A549 (cell line): ENCODE data around the gene ABCB4. TPM values are rescaled to one million over a fixed set of nuclear protein-coding genes. Genes with fewer than 3 reads are reported as not detected.

Source experiments
- ATAC-seq, 2 experiments: fragments of 200-7000 bp in 1 of 2; fragments of >200 bp in 1 of 2; cut with Nextera tagmentation in 1 of 2; cut with Tn5 transposase in 1 of 2; 3 replicates each; pipeline versions ENCODE4 v1.8.0 to v1.9.1; 2018 to 2020; ENCODE audit warnings: mild to moderate bottlenecking in 1 of 2, moderate library complexity in 1 of 2
- CTCF ChIA-PET: fragments of 300-600 bp; sonication (Branson Sonifier 250); formaldehyde crosslinking; extraction: SDS; loops from one replicate; lab custom pipeline; 2021; ENCODE audit warnings: antibody characterized with exemption, inconsistent platforms; lab: Yijun Ruan, JAX
- POLR2A ChIA-PET: fragments of 350-600 bp; formaldehyde crosslinking; extraction: SDS; loops from one replicate; lab custom pipeline; 2021; ENCODE audit warnings: antibody characterized with exemption, inconsistent platforms; lab: Yijun Ruan, JAX
- DNase-seq, 2 experiments: peaks; one replicate each; pipeline versions ENCODE4 v3.0.0 to v3.0.0-alpha.2; 2011 to 2016; ENCODE audit warnings: low read depth in 1 of 2, low spot score in 1 of 2
- FAIRE-seq: peaks from 2 replicates; lab custom pipeline; 2011; peaks lifted over from hg19 to GRCh38; lab: Jason Lieb, UNC
- H3K27ac ChIP-seq, 2 experiments: fragments of >200 bp; sonication (Bioruptor Twin); formaldehyde crosslinking; 3 replicates each; pipeline ENCODE4 v1.5.1; 2016 to 2017
- H3K4me1 ChIP-seq: fragments of >200 bp; sonication (Bioruptor Twin); formaldehyde crosslinking; 3 replicates; pipeline ENCODE4 v1.6.1; 2016
- H3K4me2 ChIP-seq: fragments of >200 bp; sonication (Bioruptor Twin); formaldehyde crosslinking; 3 replicates; pipeline ENCODE4 v1.6.1; 2016
- H3K4me3 ChIP-seq: fragments of >200 bp; sonication (Bioruptor Twin); formaldehyde crosslinking; 3 replicates; pipeline ENCODE4 v1.5.1; 2016
- H3K9me3 ChIP-seq: fragments of >200 bp; sonication (Bioruptor Twin); formaldehyde crosslinking; 3 replicates; pipeline ENCODE4 v1.6.1; 2016
- CBX2 ChIP-seq: fragments of 200-600 bp; sonication (generic); IDR thresholded peaks from 2 replicates; pipeline ENCODE4 v1.6.1; 2016; ENCODE audit warnings: low read depth, mild to moderate bottlenecking, borderline replicate concordance
- EHMT2 ChIP-seq: fragments of 200-600 bp; sonication (generic); IDR thresholded peaks from 2 replicates; pipeline ENCODE4 v1.6.1; 2016; ENCODE audit warnings: antibody characterized with exemption, low read depth, mild to moderate bottlenecking, moderate library complexity
- FOSL2 ChIP-seq, 2 experiments: fragments of 450-650 bp in 1 of 2; fragments of >200 bp in 1 of 2; sonication (Bioruptor Twin) in 1 of 2; formaldehyde crosslinking; IDR thresholded peaks; 2 replicates each; pipeline versions ENCODE4 v1.5.0 to v1.6.1; 2016 to 2020; ENCODE audit warnings: mild to moderate bottlenecking in 1 of 2, moderate library complexity in 1 of 2
- HEYL ChIP-seq: fragments of 250-450 bp; sonication (Bioruptor Pico); IDR thresholded peaks from 2 replicates; pipeline ENCODE4 v1.8.0; 2021; ENCODE audit warnings: mild to moderate bottlenecking, moderate library complexity
- KDM1A ChIP-seq: fragments of 200-600 bp; sonication (generic); IDR thresholded peaks from 2 replicates; pipeline ENCODE4 v1.6.1; 2016; ENCODE audit warnings: low read depth, mild to moderate bottlenecking
- MAFK ChIP-seq: fragments of 450-650 bp; IDR thresholded peaks from 2 replicates; pipeline ENCODE4 v1.6.1; 2014; ENCODE audit not compliant: partially characterized antibody
- NFE2L2 ChIP-seq: fragments of 150-350 bp; conservative IDR thresholded peaks from 2 replicates; pipeline ENCODE4 v1.6.1; 2014; ENCODE audit warnings: low read length
- POLR2A ChIP-seq: IDR thresholded peaks from 2 replicates; pipeline ENCODE4 v1.6.1; 2012; ENCODE audit warnings: mild to moderate bottlenecking, low read length
- RAD21 ChIP-seq, 2 experiments: fragments of >200 bp in 1 of 2; sonication (Bioruptor Twin) in 1 of 2; formaldehyde crosslinking in 1 of 2; IDR thresholded peaks in 1 of 2; conservative IDR thresholded peaks in 1 of 2; 2 replicates in 1 of 2; 3 replicates in 1 of 2; pipeline ENCODE4 v1.6.1; 2012 to 2018; ENCODE audit warnings: inconsistent platforms in 1 of 2
- SMC3 ChIP-seq: fragments of >200 bp; sonication (Bioruptor Twin); formaldehyde crosslinking; IDR thresholded peaks from 3 replicates; pipeline ENCODE4 v1.6.1; 2018; ENCODE audit warnings: inconsistent platforms
- SREBF2 ChIP-seq: fragments of 450-650 bp; IDR thresholded peaks from 2 replicates; pipeline ENCODE4 v1.6.1; 2014; ENCODE audit warnings: mild to moderate bottlenecking, moderate library complexity
- TFCP2L1 ChIP-seq: fragments of 250-450 bp; sonication (Bioruptor Pico); IDR thresholded peaks from 2 replicates; pipeline ENCODE4 v1.5.0; 2021; ENCODE audit warnings: mild to moderate bottlenecking
- WGBS: methylation state at CpG from one replicate; pipeline ENCODE4 v1.1.6; 2017; ENCODE audit errors: missing lambda C conversion rate; 5-methylcytosine and 5-hydroxymethylcytosine counted together
- polyA plus RNA-seq, 4 experiments: library from polyadenylated mRNA; depleted of rRNA in 3 of 4; stranded (reverse); fragments of >200 nt; fragmentation: RNase III in 1 of 4; extraction: RNeasy Plus Mini Kit Qiagen cat#74134 plus additional on column Dnase treatment in 1 of 4; gene quantifications; 2 replicates in 3 of 4; 3 replicates in 1 of 4; pipeline ENCODE4 v1.2.3, GENCODE V29; 2011 to 2017
- TF ChIP-seq, protein P1 (sequence below): fragments of >200 bp; sonication (Bioruptor Twin); formaldehyde crosslinking; IDR thresholded peaks from 3 replicates; pipeline ENCODE4 v1.5.1; 2016
- TF ChIP-seq, protein P2 (sequence below): fragments of >200 bp; sonication (Bioruptor Twin); formaldehyde crosslinking; IDR thresholded peaks from 3 replicates; pipeline ENCODE4 v1.6.1; 2016
- TF ChIP-seq, protein P3 (sequence below): IDR thresholded peaks from 2 replicates; pipeline ENCODE4 v1.6.1; 2012; ENCODE audit warnings: low read depth, borderline replicate concordance
- TF ChIP-seq, protein P4 (sequence below): fragments of 250-450 bp; sonication (Bioruptor Pico); IDR thresholded peaks from 2 replicates; pipeline ENCODE4 v1.5.0; 2020; ENCODE audit warnings: low read depth, mild to moderate bottlenecking, moderate library complexity
- TF ChIP-seq, protein P5 (sequence below): fragments of 200-600 bp; sonication (generic); IDR thresholded peaks from 2 replicates; pipeline ENCODE4 v1.6.1; 2016; ENCODE audit warnings: antibody characterized with exemption, mild to moderate bottlenecking, moderate library complexity

The ABCB4 gene
- polyA plus RNA-seq, 2 of the 4 experiments (the other 2 are of a cell fraction): 0.12 TPM; not detected in 1

DNA sequence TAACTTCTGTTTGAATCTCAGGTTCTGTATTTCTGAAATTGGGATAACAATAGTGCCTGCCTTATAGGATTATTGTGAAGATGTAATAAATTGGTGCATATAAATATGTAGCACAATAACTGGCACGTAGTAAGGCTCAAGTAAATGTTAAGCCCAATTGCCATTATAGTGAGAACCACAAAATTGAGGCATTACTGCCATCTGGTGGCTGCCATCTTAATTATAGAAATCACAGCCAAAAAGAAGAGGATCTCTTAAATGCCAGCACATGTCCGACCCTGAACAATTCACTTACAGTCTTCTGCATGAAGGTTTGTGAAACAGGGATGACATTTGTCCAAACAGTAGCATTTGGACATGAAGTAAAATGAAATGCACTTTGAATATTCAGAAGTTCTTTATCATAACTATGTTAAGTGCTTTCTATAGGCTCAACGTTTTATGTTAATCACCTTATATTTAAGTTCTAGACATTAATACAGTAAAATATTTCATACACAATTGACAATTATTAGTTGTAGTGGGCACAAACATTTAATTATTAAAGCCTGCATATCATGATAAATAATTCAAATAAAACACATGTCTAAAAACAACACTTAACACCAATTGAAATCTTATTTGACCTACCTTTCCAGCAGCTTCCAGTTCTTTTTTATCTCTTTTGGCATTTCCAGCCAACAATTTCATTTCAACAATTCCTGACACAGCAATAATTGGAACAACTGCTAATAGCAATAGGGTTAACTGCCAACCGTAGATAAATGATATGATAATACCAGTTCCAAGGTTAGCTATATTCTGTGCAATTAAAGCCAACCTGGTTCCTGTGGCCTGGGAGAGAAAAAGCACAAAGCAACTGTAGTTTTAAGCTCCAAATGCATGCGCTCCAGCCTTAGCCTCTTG lies 58.5 kb downstream of the ABCB4 start:
- ChIA-PET CTCF (interaction anchor here (0.6 to 9.2 kb wide), 36 partner anchors 10 to 500 kb away, joined by 3 to 195 read pairs (median 4); partner anchors contain the start of gene CROT), POLR2A (no interaction called here)
- peak; percentile 84 for FAIRE-seq

DNA sequence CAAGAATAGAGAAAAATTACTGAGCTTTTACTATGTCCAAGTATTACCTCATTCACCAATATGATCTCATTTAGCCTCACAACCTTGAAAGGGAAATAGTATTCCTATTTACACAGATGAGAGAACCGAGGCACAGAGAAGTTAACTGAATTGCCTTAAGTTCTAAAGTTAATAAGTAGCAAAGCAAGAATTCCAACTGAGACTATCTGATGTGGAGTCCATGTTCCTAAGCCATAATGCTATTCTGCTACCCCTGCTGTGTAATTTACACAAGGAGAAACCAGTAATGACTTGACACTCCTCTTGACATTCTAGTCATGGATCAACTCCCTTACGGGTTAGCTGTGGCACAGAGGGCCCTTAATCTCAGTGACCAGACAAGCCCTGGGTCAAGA lies 60.7 kb downstream of the ABCB4 start:
- peaks cover 20% of the 10 kb centered on the region; the same call in 2 of the 3 replicates for H3K4me1 ChIP-seq
- peak overlapping the region; percentile 49 for H3K4me2 ChIP-seq
- WGBS: 12% methylated on average over 2 of the region's 2 CpGs
- no peaks in the 10 kb centered on the region for H3K9me3 ChIP-seq
- peak; percentile 23 to 60; a peak in 3 of 6 replicates for ATAC-seq
- no peak overlapping the region for H3K4me3 ChIP-seq
- FAIRE-seq: no peak
- CTCF ChIA-PET: interaction anchor here (0.6 to 9.2 kb wide), 8 partner anchors 13 to 268 kb away, joined by 3 to 195 read pairs (median 4); partner anchors contain the start of gene DMTF1
- H3K27ac ChIP-seq: peak overlapping the region in 1 of 2 experiments; percentile 45; a peak in 2 of 6 replicates
- TF ChIP-seq FOSL2 (IDR thresholded peaks at IDR 0.05) (no peak), FOSL2 (CRISPR knock-in tag; IDR thresholded peaks at IDR 0.05) (no peak), SREBF2 (no peak), KDM1A (no peak), TFCP2L1 (CRISPR knock-in tag) (no peak), SMC3 (no peak)
- TF ChIP-seq, all 56 proteins: peak for 0
- POLR2A ChIA-PET: interaction anchor here (1.0 kb wide), 1 partner anchor 98 kb away, joined by 4 read pairs; no protein-coding TSS in a partner anchor
- peak in 1 of 2 experiments; percentile 45 for DNase-seq

More for the DNA sequence above, 58.5 kb downstream of the ABCB4 start:
- H3K4me1 ChIP-seq: peaks cover 20% of the 10 kb centered on the region; the same call in 2 of the 3 replicates
- H3K4me2 ChIP-seq: no peak overlapping the region
- H3K27ac ChIP-seq: no peak overlapping the region
- ATAC-seq (peak; percentile 49 to 85; a peak in 3 of 6 replicates), DNase-seq (peak in 1 of 2 experiments; percentile 67)
- no peaks in the 10 kb centered on the region for H3K9me3 ChIP-seq
- TF ChIP-seq, protein P1, sequence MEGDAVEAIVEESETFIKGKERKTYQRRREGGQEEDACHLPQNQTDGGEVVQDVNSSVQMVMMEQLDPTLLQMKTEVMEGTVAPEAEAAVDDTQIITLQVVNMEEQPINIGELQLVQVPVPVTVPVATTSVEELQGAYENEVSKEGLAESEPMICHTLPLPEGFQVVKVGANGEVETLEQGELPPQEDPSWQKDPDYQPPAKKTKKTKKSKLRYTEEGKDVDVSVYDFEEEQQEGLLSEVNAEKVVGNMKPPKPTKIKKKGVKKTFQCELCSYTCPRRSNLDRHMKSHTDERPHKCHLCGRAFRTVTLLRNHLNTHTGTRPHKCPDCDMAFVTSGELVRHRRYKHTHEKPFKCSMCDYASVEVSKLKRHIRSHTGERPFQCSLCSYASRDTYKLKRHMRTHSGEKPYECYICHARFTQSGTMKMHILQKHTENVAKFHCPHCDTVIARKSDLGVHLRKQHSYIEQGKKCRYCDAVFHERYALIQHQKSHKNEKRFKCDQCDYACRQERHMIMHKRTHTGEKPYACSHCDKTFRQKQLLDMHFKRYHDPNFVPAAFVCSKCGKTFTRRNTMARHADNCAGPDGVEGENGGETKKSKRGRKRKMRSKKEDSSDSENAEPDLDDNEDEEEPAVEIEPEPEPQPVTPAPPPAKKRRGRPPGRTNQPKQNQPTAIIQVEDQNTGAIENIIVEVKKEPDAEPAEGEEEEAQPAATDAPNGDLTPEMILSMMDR: peak; percentile 92
- TF ChIP-seq MAFK: peak; percentile 38
- TF ChIP-seq FOSL2 (IDR thresholded peaks at IDR 0.05): no peak
- TF ChIP-seq FOSL2 (CRISPR knock-in tag; IDR thresholded peaks at IDR 0.05): no peak
- TF ChIP-seq SMC3: peak; percentile 97
- TF ChIP-seq POLR2A: no peak
- no peak for TF ChIP-seq NFE2L2
- TF ChIP-seq, protein P2, sequence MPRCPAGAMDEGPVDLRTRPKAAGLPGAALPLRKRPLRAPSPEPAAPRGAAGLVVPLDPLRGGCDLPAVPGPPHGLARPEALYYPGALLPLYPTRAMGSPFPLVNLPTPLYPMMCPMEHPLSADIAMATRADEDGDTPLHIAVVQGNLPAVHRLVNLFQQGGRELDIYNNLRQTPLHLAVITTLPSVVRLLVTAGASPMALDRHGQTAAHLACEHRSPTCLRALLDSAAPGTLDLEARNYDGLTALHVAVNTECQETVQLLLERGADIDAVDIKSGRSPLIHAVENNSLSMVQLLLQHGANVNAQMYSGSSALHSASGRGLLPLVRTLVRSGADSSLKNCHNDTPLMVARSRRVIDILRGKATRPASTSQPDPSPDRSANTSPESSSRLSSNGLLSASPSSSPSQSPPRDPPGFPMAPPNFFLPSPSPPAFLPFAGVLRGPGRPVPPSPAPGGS: no peak
- no peak for TF ChIP-seq EHMT2
- TF ChIP-seq RAD21 (conservative IDR thresholded peaks at IDR 0.05 in 1 of 2, IDR thresholded peaks at IDR 0.05 in 1 of 2): peak; percentile 92 to 95
- no peak overlapping the region for H3K4me3 ChIP-seq
- 42% methylated on average over 5 of the region's 5 CpGs for WGBS

DNA sequence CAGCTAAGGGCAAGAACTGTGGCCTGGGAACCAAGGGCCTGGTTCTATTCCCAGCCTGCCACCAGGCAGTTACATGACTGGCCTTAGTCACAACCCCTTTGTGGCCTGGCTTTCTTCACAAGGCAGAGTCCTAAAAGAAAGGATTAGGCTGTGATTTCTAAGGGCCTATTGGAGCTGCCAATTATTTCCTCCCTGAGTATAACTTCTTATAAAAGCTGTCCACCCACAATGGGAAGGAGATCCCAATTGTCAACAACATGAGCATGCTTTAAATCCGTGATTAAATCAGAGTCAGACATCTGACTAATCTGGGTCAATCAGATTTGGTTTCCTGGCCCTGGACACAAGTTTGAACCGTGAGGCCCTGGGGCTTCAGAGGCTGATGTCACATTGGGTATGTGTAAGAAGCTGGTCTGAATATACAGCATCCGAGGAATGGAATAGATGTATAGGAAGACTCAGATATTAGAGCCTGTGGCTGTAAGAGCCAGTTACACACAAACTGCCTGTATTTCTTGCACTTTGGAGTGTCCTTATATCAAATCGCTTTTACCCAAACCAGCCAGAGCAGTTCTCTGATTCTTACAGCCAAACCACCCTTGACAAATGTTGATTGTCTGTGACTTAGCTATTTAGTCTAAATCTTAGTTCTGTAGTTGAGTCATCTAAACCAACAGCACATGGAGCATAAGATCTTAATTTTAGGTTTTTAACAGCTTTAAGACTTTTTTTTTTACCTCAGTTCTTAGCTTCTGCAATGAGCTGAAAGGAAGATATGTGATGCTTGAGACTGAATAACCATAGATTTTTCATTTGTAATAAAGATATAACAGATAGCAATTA lies 61.3 kb downstream of the ABCB4 start:
- FAIRE-seq (no peak), DNase-seq (peak in 1 of 2 experiments; percentile 33), ATAC-seq (peak; percentile 45 to 56; a peak in 4 of 6 replicates)
- Histone ChIP-seq H3K27ac (peak overlapping the region; percentile 44 to 51; a peak in 5 of 6 replicates), H3K4me3 (no peak overlapping the region), H3K4me2 (peak overlapping the region; percentile 49), H3K4me1 (peaks cover 20% of the 10 kb centered on the region; the same call in 2 of the 3 replicates), H3K9me3 (no peaks in the 10 kb centered on the region)
- WGBS: 28% methylated on average over 4 of the region's 4 CpGs
- ChIA-PET CTCF (interaction anchor here (0.6 to 9.2 kb wide), 7 partner anchors 10 to 267 kb away, joined by 3 to 195 read pairs (median 3); no protein-coding TSS in a partner anchor), POLR2A (interaction anchor here (1.0 kb wide), 1 partner anchor 97 kb away, joined by 4 read pairs; no protein-coding TSS in a partner anchor)
- TF ChIP-seq, protein P3, sequence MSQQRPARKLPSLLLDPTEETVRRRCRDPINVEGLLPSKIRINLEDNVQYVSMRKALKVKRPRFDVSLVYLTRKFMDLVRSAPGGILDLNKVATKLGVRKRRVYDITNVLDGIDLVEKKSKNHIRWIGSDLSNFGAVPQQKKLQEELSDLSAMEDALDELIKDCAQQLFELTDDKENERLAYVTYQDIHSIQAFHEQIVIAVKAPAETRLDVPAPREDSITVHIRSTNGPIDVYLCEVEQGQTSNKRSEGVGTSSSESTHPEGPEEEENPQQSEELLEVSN: no peak
- TF ChIP-seq CBX2 (no peak), HEYL (no peak)
- TF ChIP-seq, protein P4, sequence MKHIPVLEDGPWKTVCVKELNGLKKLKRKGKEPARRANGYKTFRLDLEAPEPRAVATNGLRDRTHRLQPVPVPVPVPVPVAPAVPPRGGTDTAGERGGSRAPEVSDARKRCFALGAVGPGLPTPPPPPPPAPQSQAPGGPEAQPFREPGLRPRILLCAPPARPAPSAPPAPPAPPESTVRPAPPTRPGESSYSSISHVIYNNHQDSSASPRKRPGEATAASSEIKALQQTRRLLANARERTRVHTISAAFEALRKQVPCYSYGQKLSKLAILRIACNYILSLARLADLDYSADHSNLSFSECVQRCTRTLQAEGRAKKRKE: no peak
- TF ChIP-seq, protein P5, sequence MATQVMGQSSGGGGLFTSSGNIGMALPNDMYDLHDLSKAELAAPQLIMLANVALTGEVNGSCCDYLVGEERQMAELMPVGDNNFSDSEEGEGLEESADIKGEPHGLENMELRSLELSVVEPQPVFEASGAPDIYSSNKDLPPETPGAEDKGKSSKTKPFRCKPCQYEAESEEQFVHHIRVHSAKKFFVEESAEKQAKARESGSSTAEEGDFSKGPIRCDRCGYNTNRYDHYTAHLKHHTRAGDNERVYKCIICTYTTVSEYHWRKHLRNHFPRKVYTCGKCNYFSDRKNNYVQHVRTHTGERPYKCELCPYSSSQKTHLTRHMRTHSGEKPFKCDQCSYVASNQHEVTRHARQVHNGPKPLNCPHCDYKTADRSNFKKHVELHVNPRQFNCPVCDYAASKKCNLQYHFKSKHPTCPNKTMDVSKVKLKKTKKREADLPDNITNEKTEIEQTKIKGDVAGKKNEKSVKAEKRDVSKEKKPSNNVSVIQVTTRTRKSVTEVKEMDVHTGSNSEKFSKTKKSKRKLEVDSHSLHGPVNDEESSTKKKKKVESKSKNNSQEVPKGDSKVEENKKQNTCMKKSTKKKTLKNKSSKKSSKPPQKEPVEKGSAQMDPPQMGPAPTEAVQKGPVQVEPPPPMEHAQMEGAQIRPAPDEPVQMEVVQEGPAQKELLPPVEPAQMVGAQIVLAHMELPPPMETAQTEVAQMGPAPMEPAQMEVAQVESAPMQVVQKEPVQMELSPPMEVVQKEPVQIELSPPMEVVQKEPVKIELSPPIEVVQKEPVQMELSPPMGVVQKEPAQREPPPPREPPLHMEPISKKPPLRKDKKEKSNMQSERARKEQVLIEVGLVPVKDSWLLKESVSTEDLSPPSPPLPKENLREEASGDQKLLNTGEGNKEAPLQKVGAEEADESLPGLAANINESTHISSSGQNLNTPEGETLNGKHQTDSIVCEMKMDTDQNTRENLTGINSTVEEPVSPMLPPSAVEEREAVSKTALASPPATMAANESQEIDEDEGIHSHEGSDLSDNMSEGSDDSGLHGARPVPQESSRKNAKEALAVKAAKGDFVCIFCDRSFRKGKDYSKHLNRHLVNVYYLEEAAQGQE: no peak
